Measurements from ENCODE around the gene TTYH2.
A peak's percentile ranks its signal among the peaks of the same experiment; 100 is the strongest.

Gene TTYH2

DNA sequence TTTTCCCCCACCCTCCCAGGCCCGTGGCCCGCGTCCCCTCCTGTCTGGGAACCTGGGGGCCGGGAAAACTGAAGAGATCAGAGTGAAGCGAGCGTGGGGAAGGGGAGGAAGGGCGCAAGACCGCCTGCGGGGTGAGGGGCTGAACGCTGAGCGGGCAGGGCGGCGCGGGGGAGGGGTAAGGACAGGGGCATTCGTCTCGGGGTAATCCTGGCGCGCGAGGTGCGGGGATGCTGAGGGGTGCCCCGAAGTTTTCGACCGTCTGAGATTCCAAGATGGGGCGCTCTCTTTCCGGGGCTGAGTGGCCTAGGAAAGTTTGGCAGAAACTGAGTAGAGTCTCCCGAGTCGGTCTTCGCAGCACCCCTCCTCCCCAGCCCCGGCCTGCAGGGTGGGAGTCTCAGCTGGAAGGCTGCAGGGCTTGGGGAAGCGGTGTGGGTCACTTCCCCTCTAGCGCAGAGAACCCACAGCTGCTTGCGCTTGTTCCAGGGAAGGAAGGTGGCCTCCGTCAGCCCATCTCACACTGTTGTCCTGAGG, 555 bp downstream of the TTYH2 start:
- DNase-seq (ENCODE audit: low read depth): no peak
- peak overlapping the region; percentile 54 for H3K4me3 ChIP-seq (ENCODE audit: low read depth, low read length)
- in situ Hi-C loops (cut with HindIII; ENCODE audit: low sequenced_read_pairs): no loop called here
- TF ChIP-seq CTCF (IDR thresholded peaks at IDR 0.05; ENCODE audit: low read depth, low read length, missing control alignments): no peak

DNA sequence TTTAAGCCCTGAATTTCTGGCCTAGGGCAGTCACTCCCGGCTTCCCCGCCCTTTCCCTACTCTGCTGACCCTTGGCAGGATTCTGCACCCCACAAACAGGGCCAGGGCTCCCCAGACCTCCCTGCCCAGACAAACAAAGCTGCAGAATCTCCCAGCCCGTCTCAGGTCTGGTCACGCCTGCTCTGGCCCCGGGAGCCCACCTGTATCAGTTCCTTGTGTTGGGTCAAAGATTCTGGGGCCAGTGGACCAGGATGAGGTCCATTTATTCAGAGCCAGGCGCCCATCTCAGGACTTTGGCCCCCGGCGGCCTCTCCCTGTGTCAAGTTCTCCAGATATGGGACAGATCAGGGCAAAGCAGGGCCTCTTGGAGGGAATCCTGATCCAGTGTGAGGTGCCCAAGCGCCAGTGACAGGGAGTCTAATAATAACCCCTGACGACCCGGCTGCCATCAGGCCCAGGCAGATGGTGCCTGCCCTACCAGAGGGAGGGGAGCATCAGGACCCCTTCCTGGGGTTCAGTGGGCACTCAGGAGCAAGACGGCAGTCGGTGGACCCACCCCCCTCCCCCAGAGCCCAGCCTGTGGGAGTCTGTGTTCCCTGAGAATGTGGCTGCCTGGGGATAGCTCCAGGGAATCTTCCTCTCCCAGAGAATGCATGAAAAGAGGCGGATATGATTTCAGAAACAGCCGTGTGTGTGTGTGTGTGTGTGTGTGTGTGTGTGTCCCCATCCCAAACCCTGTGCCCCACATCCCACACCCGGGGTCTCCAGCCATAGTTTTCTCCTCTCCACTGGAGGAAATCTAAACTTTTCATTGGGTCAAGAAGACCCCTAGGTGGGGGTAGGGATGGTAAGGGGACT, 1.3 kb downstream of the TTYH2 start:
- in situ Hi-C loops (cut with HindIII; ENCODE audit: low sequenced_read_pairs): no loop called here
- H3K4me3 ChIP-seq (ENCODE audit: low read depth, low read length): no peak overlapping the region
- no peak for DNase-seq (ENCODE audit: low read depth)
- no peak for TF ChIP-seq CTCF (IDR thresholded peaks at IDR 0.05; ENCODE audit: low read depth, low read length, missing control alignments)

GRCh38 chr17:74215342-74215727, 2.0 kb downstream of the TTYH2 start:
- no peak for DNase-seq (ENCODE audit: low read depth)
- TF ChIP-seq CTCF (IDR thresholded peaks at IDR 0.05; ENCODE audit: low read depth, low read length, missing control alignments): no peak
- in situ Hi-C loops (cut with HindIII; ENCODE audit: low sequenced_read_pairs): no loop called here
- H3K4me3 ChIP-seq (ENCODE audit: low read depth, low read length): no peak overlapping the region

DNA sequence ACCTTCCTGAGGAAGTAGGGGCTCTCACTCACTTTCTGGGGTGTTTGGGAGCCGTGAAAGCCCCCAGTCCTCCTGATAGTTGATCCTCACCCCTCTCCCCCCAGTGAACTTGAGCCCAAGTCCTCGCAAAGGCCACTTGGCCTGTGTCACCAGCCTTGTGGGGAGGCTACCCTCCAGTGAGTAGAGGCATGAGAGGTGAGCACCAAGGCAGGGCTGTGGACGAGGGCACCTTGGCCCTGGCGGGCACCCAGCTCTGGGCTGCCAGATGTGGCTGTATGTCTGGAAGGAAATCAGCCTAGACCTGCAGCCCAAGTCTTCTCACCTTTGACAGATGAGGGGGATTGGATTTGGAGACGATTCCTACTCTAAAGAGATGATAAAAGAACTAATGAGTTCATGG, 3.1 kb downstream of the TTYH2 start:
- DNase-seq (ENCODE audit: low read depth): no peak
- in situ Hi-C loops (cut with HindIII; ENCODE audit: low sequenced_read_pairs): no loop called here
- H3K4me3 ChIP-seq (ENCODE audit: low read depth, low read length): no peak overlapping the region
- TF ChIP-seq CTCF (IDR thresholded peaks at IDR 0.05; ENCODE audit: low read depth, low read length, missing control alignments): no peak

DNA sequence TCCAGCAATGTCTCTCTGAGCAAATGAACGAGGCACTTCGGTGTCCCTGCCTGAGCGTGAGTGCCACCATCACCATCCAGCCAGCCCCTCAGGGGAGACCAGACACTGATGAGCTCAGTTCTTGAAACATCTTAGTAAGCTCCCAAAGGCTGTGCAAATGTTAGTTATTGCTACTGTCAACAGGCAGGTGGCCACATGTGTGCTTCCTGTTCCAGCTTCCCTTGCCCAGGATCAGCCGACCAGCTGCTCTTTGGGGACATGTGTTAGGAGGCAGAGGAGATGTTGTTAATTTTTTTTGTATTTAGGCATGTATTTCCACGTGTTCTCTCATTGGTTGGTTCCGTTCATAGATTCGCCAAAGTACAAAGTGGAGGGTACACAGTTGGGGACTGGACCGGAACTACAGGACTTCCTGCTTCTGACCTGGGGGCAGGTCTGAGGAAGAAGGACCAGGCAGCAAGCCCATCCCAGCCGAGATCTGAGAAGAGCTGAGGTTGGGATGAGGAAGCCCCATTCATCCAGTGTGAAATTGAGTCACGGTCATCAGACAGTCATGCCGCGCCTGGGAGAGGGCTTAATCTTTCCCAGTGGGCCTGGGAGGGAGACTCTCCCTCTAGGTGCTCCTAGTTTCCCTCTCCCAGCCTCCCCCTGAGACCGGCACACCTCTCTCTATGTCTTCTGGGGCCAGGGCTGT, 3.8 kb downstream of the TTYH2 start:
- DNase-seq (ENCODE audit: low read depth): no peak
- no peak for TF ChIP-seq CTCF (IDR thresholded peaks at IDR 0.05; ENCODE audit: low read depth, low read length, missing control alignments)
- in situ Hi-C loops (cut with HindIII; ENCODE audit: low sequenced_read_pairs): no loop called here
- no peak overlapping the region for H3K4me3 ChIP-seq (ENCODE audit: low read depth, low read length)

- in situ Hi-C loops (cut with HindIII; ENCODE audit: low sequenced_read_pairs): no loop called here
- no peak for DNase-seq (ENCODE audit: low read depth)
- no peak for TF ChIP-seq CTCF (IDR thresholded peaks at IDR 0.05; ENCODE audit: low read depth, low read length, missing control alignments)
- no peak overlapping the region for H3K4me3 ChIP-seq (ENCODE audit: low read depth, low read length)
These were observed 4.5 kb downstream of the TTYH2 start for GRCh38 chr17:74217888-74218287.
